LNCAP (cell line): ENCODE measurements around the gene IL12A.

Experiments
- CTCF ChIP-seq: fragments of 450-650 bp; IDR thresholded peaks from 2 replicates; pipeline ENCODE4 v1.5.1; 2017; ENCODE audit warnings: mild to moderate bottlenecking

The IL12A gene

GRCh38 chr3:160041465-160041864 is 52.8 kb downstream of the IL12A start:
- no peak for TF ChIP-seq CTCF

- TF ChIP-seq CTCF: no peak
Measured at GRCh38 chr3:160044121-160044520, 55.5 kb downstream of the IL12A start.
